Measurements from ENCODE around the gene JAKMIP2.

Gene JAKMIP2

DNA sequence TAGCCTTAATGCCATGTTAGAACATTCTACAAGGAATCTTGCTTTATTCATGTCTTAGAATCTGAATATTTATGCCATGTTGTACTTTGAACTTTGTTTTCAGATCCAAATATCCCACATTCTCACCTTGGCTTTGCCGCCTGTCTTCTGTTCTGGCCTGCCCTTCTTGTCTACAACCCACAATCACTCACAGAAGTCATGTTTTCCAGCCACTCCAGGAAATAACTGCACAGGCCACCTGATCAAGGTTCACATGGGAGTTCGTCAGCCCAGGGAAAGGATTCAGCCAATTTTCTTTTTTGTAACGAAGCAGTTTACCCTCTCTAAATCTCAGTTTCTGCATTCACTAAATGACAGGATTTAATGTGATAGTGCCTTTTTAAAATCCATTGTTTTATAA, 70.5 kb downstream of the JAKMIP2 start:
- TF ChIP-seq, protein P1, sequence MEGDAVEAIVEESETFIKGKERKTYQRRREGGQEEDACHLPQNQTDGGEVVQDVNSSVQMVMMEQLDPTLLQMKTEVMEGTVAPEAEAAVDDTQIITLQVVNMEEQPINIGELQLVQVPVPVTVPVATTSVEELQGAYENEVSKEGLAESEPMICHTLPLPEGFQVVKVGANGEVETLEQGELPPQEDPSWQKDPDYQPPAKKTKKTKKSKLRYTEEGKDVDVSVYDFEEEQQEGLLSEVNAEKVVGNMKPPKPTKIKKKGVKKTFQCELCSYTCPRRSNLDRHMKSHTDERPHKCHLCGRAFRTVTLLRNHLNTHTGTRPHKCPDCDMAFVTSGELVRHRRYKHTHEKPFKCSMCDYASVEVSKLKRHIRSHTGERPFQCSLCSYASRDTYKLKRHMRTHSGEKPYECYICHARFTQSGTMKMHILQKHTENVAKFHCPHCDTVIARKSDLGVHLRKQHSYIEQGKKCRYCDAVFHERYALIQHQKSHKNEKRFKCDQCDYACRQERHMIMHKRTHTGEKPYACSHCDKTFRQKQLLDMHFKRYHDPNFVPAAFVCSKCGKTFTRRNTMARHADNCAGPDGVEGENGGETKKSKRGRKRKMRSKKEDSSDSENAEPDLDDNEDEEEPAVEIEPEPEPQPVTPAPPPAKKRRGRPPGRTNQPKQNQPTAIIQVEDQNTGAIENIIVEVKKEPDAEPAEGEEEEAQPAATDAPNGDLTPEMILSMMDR (IDR thresholded peaks at IDR 0.05; ENCODE audit: control extremely low read depth, extremely low read depth, low read depth, missing control alignments) = no peak
- ChIA-PET POLR2A (no interaction called here), CTCF (no interaction called here)
- DNase-seq (ENCODE audit: extremely low spot score) = no peak

DNA sequence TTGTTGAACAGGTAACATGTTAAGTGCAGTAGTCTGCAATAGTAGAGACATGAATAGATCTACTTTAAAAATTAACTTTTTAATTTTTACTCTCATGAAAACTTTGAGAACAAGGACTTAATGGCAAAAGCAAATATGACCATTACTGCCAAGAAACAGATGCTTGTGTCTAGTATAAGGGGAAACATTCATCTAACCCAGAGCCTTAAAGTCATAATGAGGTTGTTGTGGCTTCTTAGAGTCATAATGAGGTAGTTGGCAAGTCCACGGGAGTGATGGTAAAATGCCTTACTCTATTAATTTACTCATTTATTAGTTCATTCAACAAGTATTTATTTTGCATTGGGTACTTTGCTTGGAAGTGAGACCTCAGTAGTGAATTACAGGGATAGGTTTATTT, 71.5 kb downstream of the JAKMIP2 start:
- TF ChIP-seq, protein P1 (IDR thresholded peaks at IDR 0.05; ENCODE audit: control extremely low read depth, extremely low read depth, low read depth, missing control alignments) = no peak
- DNase-seq (ENCODE audit: extremely low spot score) = no peak
- POLR2A ChIA-PET = no interaction called here

GRCh38 chr5:147708708-147709107, 73.8 kb downstream of the JAKMIP2 start:
- CTCF ChIA-PET = no interaction called here
- DNase-seq (ENCODE audit: extremely low spot score) = no peak
- POLR2A ChIA-PET = no interaction called here
- TF ChIP-seq, protein P1 (IDR thresholded peaks at IDR 0.05; ENCODE audit: control extremely low read depth, extremely low read depth, low read depth, missing control alignments) = no peak

More for the DNA sequence above, 71.5 kb downstream of the JAKMIP2 start:
- CTCF ChIA-PET = no interaction called here

- ChIA-PET POLR2A (no interaction called here), CTCF (interaction anchor here (1.0 kb wide), 1 partner anchor 56 kb away, joined by 3 read pairs; no protein-coding TSS in a partner anchor)
- DNase-seq (ENCODE audit: extremely low spot score) = no peak
- TF ChIP-seq, protein P1 (IDR thresholded peaks at IDR 0.05; ENCODE audit: control extremely low read depth, extremely low read depth, low read depth, missing control alignments) = no peak
These were observed 78.0 kb downstream of the JAKMIP2 start for GRCh38 chr5:147704544-147704943.

DNA sequence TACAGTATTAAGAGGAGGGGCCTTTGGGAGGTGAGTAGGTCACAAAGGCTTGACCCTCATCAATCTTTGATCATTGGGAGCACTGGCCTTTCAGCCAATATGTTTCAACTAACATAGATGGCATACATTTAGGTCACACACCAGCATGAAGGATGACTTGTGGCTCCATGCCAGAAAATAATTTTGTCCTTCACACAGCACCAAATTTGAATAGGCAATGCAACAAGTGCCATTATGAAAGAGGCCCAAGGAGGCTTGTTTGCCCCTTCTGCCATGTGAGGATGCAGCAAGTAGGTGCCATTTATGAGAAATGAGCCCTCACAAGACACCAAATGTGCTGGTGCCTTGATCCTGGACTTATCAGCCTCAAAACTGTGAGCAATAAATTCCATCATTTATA, 81.1 kb downstream of the JAKMIP2 start:
- POLR2A ChIA-PET = interaction anchor here (0.6 kb wide), 1 partner anchor 34 kb away, joined by 4 read pairs; no protein-coding TSS in a partner anchor
- CTCF ChIA-PET = interaction anchor here (1.2 kb wide), 1 partner anchor 10 kb away, joined by 3 read pairs; no protein-coding TSS in a partner anchor
- TF ChIP-seq, protein P1 (IDR thresholded peaks at IDR 0.05; ENCODE audit: control extremely low read depth, extremely low read depth, low read depth, missing control alignments) = no peak
- DNase-seq (ENCODE audit: extremely low spot score) = no peak

GRCh38 chr5:147699496-147700088, 82.9 kb downstream of the JAKMIP2 start:
- DNase-seq (ENCODE audit: extremely low spot score) = no peak
- ChIA-PET CTCF (no interaction called here), POLR2A (no interaction called here)
- TF ChIP-seq, protein P1 (IDR thresholded peaks at IDR 0.05; ENCODE audit: control extremely low read depth, extremely low read depth, low read depth, missing control alignments) = no peak

Measured in GM10248 (cell line).